K562 (cell line): ENCODE measurements around the gene ZNF599. TPM values are rescaled to one million over a fixed set of nuclear protein-coding genes. Genes with fewer than 3 reads are reported as not detected.

Source experiments
- ATAC-seq: fragments of 200-7000 bp; cut with Tn5 transposase; 3 replicates; pipeline ENCODE4 v1.9.1; 2020; ENCODE audit warnings: moderate library complexity
- BruUV-seq: library from RNA; stranded (reverse); fragments of 400-500 nt; replicated peaks from 2 replicates; lab custom pipeline; 2021; lab: Mats Ljungman, UMichigan
- CTCF ChIA-PET: fragments of 300-600 bp; formaldehyde crosslinking; extraction: SDS; loops from one replicate; lab custom pipeline; 2021; ENCODE audit warnings: low intra/inter-chr PET ratio; lab: Yijun Ruan, JAX
- POLR2A ChIA-PET: fragments of 300-600, 350-650 bp; sonication (Branson Sonifier 250); formaldehyde crosslinking; extraction: SDS; loops from one replicate; lab custom pipeline; 2021; ENCODE audit warnings: antibody characterized with exemption, inconsistent platforms; lab: Yijun Ruan, JAX
- DNase-seq, 4 experiments: peaks; one replicate each; pipeline versions ENCODE4 v3.0.0 to v3.0.0-alpha.2; 2011 to 2018; ENCODE audit warnings: low spot score in 3 of 4, mixed read lengths in 3 of 4; ENCODE audit errors: extremely low read depth in 1 of 4
- FAIRE-seq: peaks from 2 replicates; lab custom pipeline; 2011; peaks lifted over from hg19 to GRCh38; lab: Jason Lieb, UNC
- H2AFZ ChIP-seq: 2 replicates; pipeline ENCODE4 v1.6.0; 2011; ENCODE audit warnings: low read depth, low read length, control low read depth, inconsistent platforms
- H3K27ac ChIP-seq: fragments of 200-600 bp; 3 replicates; pipeline ENCODE4 v1.8.0; 2011; ENCODE audit warnings: low read depth, mild to moderate bottlenecking, control low read depth, inconsistent platforms, low read length, moderate library complexity, mixed read lengths; ENCODE audit errors: extremely low read depth
- H3K27me3 ChIP-seq, 2 experiments: fragments of 300-600 bp in 1 of 2; 2 replicates in 1 of 2; 3 replicates in 1 of 2; pipeline versions ENCODE4 v1.6.0 to v1.8.0; 2011; ENCODE audit warnings: inconsistent platforms in 2 of 2, low read length in 2 of 2, mild to moderate bottlenecking in 1 of 2, mixed read lengths in 1 of 2, moderate library complexity in 1 of 2; ENCODE audit not compliant: control insufficient read depth in 2 of 2, insufficient read depth in 2 of 2
- H3K36me3 ChIP-seq: fragments of 300-600 bp; 3 replicates; pipeline ENCODE4 v1.8.0; 2011; ENCODE audit warnings: mild to moderate bottlenecking, low read length, inconsistent platforms; ENCODE audit not compliant: control insufficient read depth, insufficient read depth
- H3K4me1 ChIP-seq, 2 experiments: fragments of 200-600 bp in 1 of 2; replicated peaks in 1 of 2; 2 replicates in 1 of 2; 3 replicates in 1 of 2; pipeline versions ENCODE4 v1.5.1 to v1.8.0; 2011; ENCODE audit warnings: inconsistent platforms in 2 of 2, low read length in 2 of 2, mild to moderate bottlenecking in 1 of 2, mixed read lengths in 1 of 2, moderate library complexity in 1 of 2; ENCODE audit not compliant: control insufficient read depth in 2 of 2, insufficient read depth in 2 of 2
- H3K4me2 ChIP-seq: 2 replicates; pipeline ENCODE4 v1.6.1; 2011; ENCODE audit warnings: low read length, control low read depth, inconsistent platforms, mixed read lengths; ENCODE audit not compliant: insufficient read depth
- H3K4me3 ChIP-seq: fragments of 200-600 bp; sonication (generic), shearing (Covaris generic); 2 replicates; pipeline ENCODE4 v1.5.1; 2016; ENCODE audit warnings: control low read depth, inconsistent platforms
- H3K79me2 ChIP-seq: fragments of 200-600 bp; 3 replicates; pipeline ENCODE4 v1.8.0; 2011; ENCODE audit warnings: low read length, inconsistent platforms; ENCODE audit not compliant: control insufficient read depth, insufficient read depth
- H3K9ac ChIP-seq, 2 experiments: 2 replicates each; pipeline versions ENCODE4 v1.6.0 to v1.6.1; 2011; ENCODE audit warnings: low read depth in 2 of 2, low read length in 2 of 2, control low read depth in 1 of 2, inconsistent platforms in 1 of 2, mild to moderate bottlenecking in 1 of 2, mixed read lengths in 1 of 2; ENCODE audit not compliant: insufficient read depth in 1 of 2
- H3K9me1 ChIP-seq: one replicate; pipeline ENCODE4 v1.6.0; 2011; ENCODE audit warnings: inconsistent platforms, mild to moderate bottlenecking, low read length, moderate library complexity; ENCODE audit not compliant: control insufficient read depth, insufficient read depth
- H3K9me3 ChIP-seq: replicated peaks from 2 replicates; pipeline ENCODE4 v1.5.1; 2011; ENCODE audit warnings: low read depth, low read length, inconsistent platforms; ENCODE audit not compliant: control insufficient read depth, insufficient read depth
- H4K20me1 ChIP-seq: replicated peaks from 2 replicates; pipeline ENCODE4 v1.6.1; 2011; ENCODE audit warnings: low read length, inconsistent platforms, mixed read lengths; ENCODE audit not compliant: control insufficient read depth, insufficient read depth
- SPI1 ChIP-seq: IDR thresholded peaks from 2 replicates; pipeline ENCODE4 v1.6.1; 2011; ENCODE audit warnings: low read depth, low read length, control low read depth, borderline replicate concordance
- YY1 ChIP-seq, 3 experiments: IDR thresholded peaks; 2 replicates each; pipeline ENCODE4 v1.6.1; 2011; ENCODE audit warnings: low read length in 2 of 3, mild to moderate bottlenecking in 2 of 3, moderate library complexity in 2 of 3, borderline replicate concordance in 1 of 3, control low read depth in 1 of 3, low read depth in 1 of 3; ENCODE audit not compliant: insufficient read depth in 3 of 3, insufficient replicate concordance in 2 of 3, control insufficient read depth in 1 of 3, insufficient read length in 1 of 3; ENCODE audit errors: extremely low read depth in 1 of 3
- ZFP1 ChIP-seq: fragments of 450-650 bp; formaldehyde crosslinking; IDR thresholded peaks from 2 replicates; pipeline ENCODE4 v1.4.0; 2020; ENCODE audit warnings: mild to moderate bottlenecking, mixed read lengths
- ZNF699 ChIP-seq: fragments of 250-450 bp; sonication (Bioruptor Pico); IDR thresholded peaks from 2 replicates; pipeline ENCODE4 v1.8.0; 2021; ENCODE audit warnings: mild to moderate bottlenecking, moderate library complexity; ENCODE audit not compliant: insufficient replicate concordance
- WGBS: fragments of 100-300 bp; shearing (Covaris generic); methylation state at CpG from one replicate; pipeline ENCODE4 v1.1.6; 2016; ENCODE audit warnings: low coverage, mixed read lengths; ENCODE audit not compliant: insufficient coverage; ENCODE audit errors: missing lambda C conversion rate; 5-methylcytosine and 5-hydroxymethylcytosine counted together
- in situ Hi-C: fragments of 300-500 bp; cut with MboI; formaldehyde crosslinking; loops from 4 replicates; pipeline ENCODE4 v1.15.0; 2018; ENCODE audit warnings: inconsistent platforms, mixed read lengths
- intact Hi-C: fragments of 100-400 bp; cut with micrococcal nuclease; formaldehyde crosslinking; loops from 2 replicates; pipeline ENCODE4 v1.14.2; 2022
- polyA plus RNA-seq, 8 experiments: library from polyadenylated mRNA; depleted of rRNA in 4 of 8; stranded (reverse) in 5 of 8; unstranded in 3 of 8; fragments of >200 nt; fragmentation: Nextera tagmentation in 2 of 8; fragmentation: Illumina TruSeq in 1 of 8; extraction: Ambion mirVana in 2 of 8; extraction: Trizol in 1 of 8; gene quantifications; 2 replicates each; pipeline versions ENCODE4 v1.2.1 to v1.2.3, GENCODE V29; 2011 to 2014; ENCODE audit warnings: inconsistent platforms in 1 of 8, missing spikeins in 1 of 8
- total RNA-seq, 7 experiments: library from RNA; depleted of rRNA in 6 of 7; stranded (reverse); fragments of >200 nt in 6 of 7; fragmentation: Illumina TruSeq in 2 of 7; extraction: Trizol in 2 of 7; gene quantifications; 2 replicates each; pipeline versions ENCODE4 v1.2.1 to v1.2.3, GENCODE V29; 2011 to 2021; ENCODE audit warnings: low replicate concordance in 1 of 7
- TF ChIP-seq, protein P1 (sequence below): sonication (generic); formaldehyde crosslinking; IDR thresholded peaks from 2 replicates; pipeline ENCODE4 v1.8.1; 2022; ENCODE audit warnings: missing genetic modification reagents

The ZNF599 gene
- total and polyA plus RNA-seq, 9 of the 15 experiments (the other 6 are each of a cell fraction or from before 2014, with no cell fraction given): 0.71 to 6.7 (median 2.8) TPM

DNA sequence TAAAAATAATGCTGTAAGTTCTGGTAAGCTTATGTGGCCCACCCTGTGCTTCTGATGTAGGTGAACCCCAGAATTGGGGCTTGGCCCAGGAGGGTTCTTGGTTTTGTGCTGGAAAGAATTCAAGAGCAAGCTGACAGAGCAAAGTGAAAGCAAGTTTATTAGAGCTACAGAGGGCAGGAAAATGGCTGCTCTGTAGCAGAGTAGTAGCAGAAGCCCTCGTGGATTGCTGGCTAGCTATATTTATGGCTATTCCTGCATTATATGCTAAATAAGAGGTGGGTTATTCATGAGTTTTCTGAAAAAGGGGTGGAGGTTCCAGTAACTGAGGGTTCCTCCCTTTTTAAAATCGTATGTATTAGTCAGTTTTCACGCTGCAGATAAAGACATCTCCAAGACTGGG, 20.6 kb upstream of the ZNF599 start:
- no peaks in the 10 kb centered on the region for H3K36me3 ChIP-seq
- H3K9me1 ChIP-seq: no peaks in the 10 kb centered on the region
- H3K4me3 ChIP-seq: no peak overlapping the region
- no peak overlapping the region for H3K9ac ChIP-seq
- DNase-seq (no peak), FAIRE-seq (no peak), ATAC-seq (peak; percentile 67)
- ChIA-PET POLR2A (interaction anchor here (0.7 to 1.3 kb wide), 3 partner anchors 11 to 213 kb away, joined by 3 to 4 read pairs (median 3); no protein-coding TSS in a partner anchor), CTCF (no interaction called here)
- intact Hi-C loops: no loop called here
- in situ Hi-C loops: no loop called here
- H3K79me2 ChIP-seq: no peaks in the 10 kb centered on the region
- H3K9me3 ChIP-seq: no peaks in the 10 kb centered on the region
- H4K20me1 ChIP-seq: no peaks in the 10 kb centered on the region
- peak overlapping the region; percentile 39 for H3K4me2 ChIP-seq
- no TSS peak for BruUV-seq
- 0% methylated on average over 3 of the region's 3 CpGs for WGBS
- H3K4me1 ChIP-seq: no peaks in the 10 kb centered on the region; a peak in 1 of 5 replicates
- peak overlapping the region; percentile 88 for H2AFZ ChIP-seq
- H3K27me3 ChIP-seq: no peaks in the 10 kb centered on the region
- H3K27ac ChIP-seq: no peak overlapping the region
- peak in 1 of 3 experiments; percentile 47 for TF ChIP-seq YY1 (IDR thresholded peaks at IDR 0.05; ENCODE audit: borderline replicate concordance in 1 of 3, control insufficient read depth in 1 of 3, extremely low read depth in 1 of 3, insufficient read depth in 3 of 3, insufficient read length in 1 of 3, insufficient replicate concordance in 2 of 3, low read depth in 1 of 3, low read length in 2 of 3)
- TF ChIP-seq ZFP1 (CRISPR knock-in tag): no peak

DNA sequence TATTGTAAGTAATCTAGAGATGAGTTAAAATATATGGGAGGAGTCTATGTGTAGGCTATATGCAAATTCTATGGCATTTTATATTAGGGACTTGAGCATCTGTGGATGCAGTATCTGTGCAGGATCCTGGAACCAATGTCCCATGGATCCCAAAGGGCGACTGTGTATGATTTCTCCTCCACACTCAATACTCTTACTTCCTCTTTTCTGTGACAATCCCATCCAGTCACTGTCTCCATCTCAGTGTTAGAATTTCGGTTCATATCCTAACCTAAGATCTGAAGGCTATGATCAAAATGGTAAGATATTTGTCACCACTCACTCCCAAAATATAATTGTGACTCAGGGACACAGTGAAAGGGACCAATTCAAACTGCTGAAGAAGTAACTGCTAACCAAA, 15.1 kb upstream of the ZNF599 start:
- TF ChIP-seq, protein P1, sequence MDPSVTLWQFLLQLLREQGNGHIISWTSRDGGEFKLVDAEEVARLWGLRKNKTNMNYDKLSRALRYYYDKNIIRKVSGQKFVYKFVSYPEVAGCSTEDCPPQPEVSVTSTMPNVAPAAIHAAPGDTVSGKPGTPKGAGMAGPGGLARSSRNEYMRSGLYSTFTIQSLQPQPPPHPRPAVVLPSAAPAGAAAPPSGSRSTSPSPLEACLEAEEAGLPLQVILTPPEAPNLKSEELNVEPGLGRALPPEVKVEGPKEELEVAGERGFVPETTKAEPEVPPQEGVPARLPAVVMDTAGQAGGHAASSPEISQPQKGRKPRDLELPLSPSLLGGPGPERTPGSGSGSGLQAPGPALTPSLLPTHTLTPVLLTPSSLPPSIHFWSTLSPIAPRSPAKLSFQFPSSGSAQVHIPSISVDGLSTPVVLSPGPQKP (CRISPR knock-in tag): no peak
- TF ChIP-seq SPI1 (peak; percentile 93), ZNF699 (no peak)
- WGBS: 0% methylated on average over 2 of the region's 2 CpGs
- H3K27ac ChIP-seq: no peak overlapping the region
- no peak overlapping the region for H3K4me3 ChIP-seq
- ATAC-seq: no peak
- H3K79me2 ChIP-seq: no peaks in the 10 kb centered on the region
- CTCF ChIA-PET: no interaction called here
- POLR2A ChIA-PET: no interaction called here
- DNase-seq: no peak
- BruUV-seq: no TSS peak
- no peaks in the 10 kb centered on the region for H3K9me3 ChIP-seq
- H3K9ac ChIP-seq: no peak overlapping the region
- H3K36me3 ChIP-seq: no peaks in the 10 kb centered on the region
- H3K4me1 ChIP-seq: no peaks in the 10 kb centered on the region
- H4K20me1 ChIP-seq: no peaks in the 10 kb centered on the region
- no peak overlapping the region for H2AFZ ChIP-seq
- H3K4me2 ChIP-seq: no peak overlapping the region
- H3K9me1 ChIP-seq: no peaks in the 10 kb centered on the region
- no peak for FAIRE-seq
- intact Hi-C loops: no loop called here
- in situ Hi-C loops: no loop called here
- H3K27me3 ChIP-seq: no peaks in the 10 kb centered on the region
